Measurements from ENCODE around the gene IFT20.

Gene IFT20

DNA sequence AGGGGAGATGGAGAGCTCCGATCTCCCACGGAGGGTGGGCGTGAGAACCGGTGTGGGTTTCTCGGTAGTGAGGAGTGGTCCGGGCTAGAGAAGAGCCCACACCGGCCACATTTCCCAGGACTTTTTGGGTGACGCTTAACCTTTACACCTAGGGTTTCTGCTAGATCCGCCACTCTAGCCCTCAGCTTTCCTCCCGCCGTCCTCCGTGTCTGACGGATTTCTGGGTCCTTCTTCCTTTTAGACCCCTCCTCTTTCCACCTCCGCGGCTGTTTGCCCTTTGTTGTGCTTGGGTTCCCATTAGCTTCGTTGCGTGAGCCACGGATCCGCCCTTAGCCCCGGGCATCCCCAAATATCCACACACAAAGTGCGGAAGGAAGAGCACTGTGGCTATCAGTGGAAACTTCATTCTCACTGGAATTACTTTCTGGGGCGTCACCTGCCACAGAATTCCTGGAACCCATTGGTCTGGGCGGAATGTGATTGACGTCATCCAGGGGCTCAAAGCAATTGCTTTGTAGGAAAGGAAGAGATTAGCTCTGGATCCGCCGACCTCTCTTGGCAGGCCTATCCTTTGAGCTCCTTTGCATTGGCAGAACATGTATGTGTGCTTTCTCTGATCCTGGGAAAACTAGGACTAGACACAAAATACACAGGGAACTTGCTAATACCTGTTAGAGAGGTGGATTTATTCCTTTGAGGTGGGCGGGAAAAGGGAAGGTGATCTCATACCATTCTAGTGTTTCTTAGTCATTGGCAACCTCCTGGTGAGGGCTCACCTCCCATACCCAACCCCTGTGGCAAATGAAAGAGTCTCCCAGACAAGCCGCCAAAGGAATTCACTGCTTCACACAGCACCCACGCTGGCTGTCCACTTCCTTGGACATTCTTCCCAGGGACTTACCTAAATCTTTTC is 943 bp upstream of the IFT20 start:
- DNase-seq (ENCODE audit: low read depth in 2 of 2), result peak; percentile 59 to 62

DNA sequence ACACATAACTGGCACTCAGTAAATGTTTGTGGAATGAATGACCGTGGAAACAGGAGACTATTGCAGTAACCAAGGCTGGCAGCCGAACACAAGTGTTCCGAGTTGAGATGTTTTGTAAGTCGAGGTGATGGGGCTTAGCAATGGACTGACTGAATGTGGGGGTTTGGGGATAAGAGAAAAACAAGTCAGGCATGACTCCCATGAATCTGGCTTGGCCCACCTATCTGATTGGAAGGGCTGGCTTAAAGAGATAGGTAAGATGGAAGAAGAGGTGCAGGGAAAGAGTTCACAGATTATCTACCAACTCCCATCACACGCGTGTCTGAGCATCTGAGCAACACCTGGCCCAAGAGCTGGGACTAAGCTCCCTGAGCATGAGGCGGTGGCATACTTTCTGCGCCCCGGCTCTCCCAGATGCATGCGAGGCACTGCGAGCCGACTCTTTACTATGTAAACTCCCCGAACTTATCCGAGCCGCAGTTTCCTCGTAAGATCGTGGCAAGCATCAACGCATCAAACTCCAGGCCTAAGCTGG is 539 bp downstream of the IFT20 start:
- no peak for DNase-seq (ENCODE audit: low read depth in 2 of 2)

DNA sequence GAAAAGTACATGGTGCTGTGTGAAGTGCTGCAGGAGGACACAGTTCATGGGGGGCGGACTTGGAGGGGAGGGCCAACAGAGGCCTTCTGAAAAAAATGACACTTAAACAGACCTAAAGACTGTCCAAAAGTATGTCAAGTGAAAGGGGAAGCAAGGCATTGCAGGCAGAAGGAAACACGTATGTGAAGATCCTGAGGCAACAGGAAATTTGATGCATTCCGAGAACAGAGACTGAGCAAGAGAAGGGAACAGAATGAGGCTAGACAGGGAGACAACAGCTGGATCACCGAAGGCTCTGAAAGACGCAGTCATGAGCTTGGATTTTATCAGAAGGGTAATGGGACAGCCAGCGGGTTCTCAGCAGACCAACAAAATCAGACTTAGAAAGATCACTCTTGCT is 1.1 kb downstream of the IFT20 start:
- DNase-seq (ENCODE audit: low read depth in 2 of 2), result no peak

DNA sequence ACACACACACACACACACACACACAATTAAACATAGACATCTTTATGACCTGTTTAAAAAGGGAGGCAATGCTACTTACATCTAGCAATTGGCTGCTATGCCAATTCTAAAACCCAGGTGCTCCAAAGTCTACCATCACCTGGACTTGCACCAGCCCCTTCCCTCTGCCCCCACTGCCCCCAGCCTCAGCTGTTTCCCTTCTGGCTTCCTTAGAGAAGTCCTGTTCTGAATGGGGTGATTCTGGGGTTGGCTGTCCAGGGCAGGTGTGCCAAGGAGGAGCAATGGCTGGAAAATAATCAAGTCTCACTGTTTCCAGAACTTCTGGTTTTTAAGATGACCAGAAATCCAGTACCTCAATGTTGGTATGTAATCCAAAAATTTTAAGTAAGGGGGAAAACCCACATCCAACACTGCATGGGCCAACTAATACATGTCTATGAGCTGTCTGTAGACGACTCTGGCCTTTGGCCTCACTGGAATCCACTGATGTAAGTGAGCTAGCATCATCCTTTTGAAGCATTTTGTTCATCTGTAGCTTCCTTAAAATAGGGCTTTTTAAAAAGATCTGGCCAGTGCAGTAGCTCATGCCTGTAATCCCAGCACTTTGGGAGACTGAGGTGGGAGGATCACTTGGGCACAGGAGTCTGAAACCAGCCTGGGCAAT is 2.1 kb downstream of the IFT20 start:
- DNase-seq (ENCODE audit: low read depth in 2 of 2), result no peak

DNA sequence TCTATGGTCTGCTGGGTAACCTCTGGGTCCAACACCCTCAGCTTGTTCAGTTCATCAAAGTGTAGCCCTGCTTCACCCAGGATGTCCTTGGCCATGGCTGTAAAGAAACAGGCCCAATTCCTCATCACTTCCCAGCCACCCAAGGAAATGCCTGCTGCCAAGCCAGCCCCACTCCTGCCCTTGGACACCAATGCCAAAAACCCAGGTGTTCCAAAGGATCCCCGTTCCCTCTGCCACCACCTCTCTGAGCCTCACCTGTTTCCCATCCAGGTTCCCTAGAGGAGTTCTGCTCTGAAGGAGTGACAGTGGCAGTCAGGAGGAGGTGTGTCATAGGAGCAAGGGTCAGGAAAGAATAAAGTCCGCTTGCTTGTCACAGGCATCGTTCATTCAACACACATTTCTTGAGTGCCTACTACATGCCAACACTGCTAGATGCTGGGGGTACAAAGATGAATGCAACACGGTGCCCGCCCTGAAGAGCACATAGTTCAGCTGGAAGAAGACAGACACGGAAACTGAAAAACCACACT is 3.3 kb downstream of the IFT20 start:
- no peak for DNase-seq (ENCODE audit: low read depth in 2 of 2)

DNA sequence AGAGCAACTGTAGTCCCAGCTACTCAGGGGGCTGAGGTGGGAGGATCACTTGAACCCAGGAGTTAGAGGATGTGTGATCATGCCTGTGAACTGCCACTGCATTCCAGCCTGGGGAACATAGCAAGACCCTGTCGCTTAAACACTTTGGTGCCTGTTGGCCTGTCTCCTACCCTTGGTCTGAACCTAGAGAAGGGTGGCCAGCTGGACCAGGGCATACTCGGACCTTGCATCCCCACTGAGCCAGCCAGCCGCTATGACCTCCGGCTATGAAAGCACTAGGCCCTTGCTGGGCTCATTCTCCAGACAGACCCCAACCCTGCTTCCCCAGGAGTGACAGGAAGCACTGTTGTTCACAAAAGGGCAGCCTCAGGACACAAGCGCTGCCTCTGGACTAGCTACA is 4.6 kb downstream of the IFT20 start:
- no peak for DNase-seq (ENCODE audit: low read depth in 2 of 2)

DNA sequence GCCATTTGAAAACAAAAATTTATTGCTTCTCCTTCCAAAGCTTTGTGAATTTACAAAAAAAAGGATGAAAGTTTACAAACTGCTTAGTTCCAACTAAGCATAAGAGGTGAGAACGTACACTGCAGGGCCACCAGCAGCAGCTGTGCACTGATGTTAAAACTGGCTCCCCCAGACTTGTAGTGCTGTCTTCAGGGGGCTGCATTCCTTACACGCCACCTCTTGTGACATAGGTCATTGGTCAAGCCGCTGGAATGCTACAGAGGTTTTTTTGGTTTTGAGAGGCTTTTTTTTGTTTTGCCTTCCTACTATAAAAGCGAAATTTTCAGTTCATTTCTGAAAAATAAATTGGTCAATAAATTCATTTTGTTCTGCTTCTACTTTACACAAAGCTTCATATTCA is 6.9 kb downstream of the IFT20 start:
- no peak for DNase-seq (ENCODE audit: low read depth in 2 of 2)

DNA sequence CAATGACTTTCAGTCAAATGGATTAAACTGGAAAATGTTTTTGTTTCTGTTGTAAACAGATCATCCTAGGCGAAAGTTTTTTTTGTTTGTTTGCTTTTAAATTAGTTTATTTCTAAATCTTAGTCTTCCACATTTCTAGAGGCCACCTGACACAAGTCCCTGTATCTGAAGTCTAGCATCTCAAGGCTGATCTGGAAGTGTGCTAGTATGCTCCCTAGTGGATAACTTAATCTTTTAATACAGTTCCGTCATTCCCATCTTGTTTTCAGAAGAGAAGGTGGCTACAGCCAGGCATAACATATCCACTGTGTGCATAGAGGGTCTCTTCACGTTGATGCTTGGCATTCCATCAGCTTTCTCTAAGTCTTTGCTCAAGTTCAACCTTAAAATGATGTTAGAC is 7.6 kb downstream of the IFT20 start:
- no peak for DNase-seq (ENCODE audit: low read depth in 2 of 2)

DNA sequence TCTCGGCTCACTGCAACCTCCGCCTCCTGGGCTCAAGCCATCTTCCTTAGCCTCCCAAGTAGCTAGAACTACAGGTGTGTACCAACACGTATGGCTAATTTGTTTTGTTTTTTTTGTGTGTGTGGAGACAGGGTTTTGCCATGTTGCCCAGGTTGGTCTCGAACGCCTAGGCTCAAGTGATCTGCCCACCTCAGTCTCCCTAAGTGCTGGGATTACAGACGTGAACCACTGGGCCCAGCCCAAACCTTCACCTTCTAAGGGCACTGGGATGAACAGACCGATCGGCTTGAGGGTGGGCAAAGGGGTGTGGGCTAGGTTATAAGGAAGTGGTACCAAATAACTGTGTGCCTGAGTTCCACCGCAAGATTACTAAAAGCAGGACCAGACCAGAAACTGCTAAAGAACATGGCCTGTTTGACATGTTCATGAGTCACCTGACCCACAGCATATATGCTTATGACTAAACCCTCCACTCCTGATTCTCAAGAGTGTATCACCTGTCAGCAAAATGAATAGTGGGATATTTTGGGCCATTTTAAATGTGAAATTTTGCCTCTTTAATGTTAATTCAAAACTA is 8.2 kb downstream of the IFT20 start:
- DNase-seq (ENCODE audit: low read depth in 2 of 2), result no peak

DNA sequence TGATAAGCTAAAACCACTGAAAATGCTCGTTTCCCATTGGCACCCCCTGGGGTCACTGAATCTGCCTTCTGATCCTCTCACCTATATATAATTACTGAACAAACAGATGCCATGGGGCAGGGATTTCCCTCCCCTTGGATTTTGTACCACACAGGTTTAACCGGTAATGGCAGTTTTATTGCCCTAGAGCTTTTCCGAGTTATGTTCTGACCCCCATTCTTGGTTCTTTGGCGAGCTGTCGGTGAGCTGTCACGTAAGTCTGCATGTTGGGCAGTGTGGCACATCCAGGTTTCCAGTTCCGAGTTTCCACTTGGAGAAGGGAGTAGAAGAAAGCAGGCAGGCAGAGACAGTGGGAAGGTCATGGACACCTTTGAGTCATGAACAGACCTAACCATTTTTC is 9.2 kb downstream of the IFT20 start:
- DNase-seq (ENCODE audit: low read depth in 2 of 2), result no peak

DNA sequence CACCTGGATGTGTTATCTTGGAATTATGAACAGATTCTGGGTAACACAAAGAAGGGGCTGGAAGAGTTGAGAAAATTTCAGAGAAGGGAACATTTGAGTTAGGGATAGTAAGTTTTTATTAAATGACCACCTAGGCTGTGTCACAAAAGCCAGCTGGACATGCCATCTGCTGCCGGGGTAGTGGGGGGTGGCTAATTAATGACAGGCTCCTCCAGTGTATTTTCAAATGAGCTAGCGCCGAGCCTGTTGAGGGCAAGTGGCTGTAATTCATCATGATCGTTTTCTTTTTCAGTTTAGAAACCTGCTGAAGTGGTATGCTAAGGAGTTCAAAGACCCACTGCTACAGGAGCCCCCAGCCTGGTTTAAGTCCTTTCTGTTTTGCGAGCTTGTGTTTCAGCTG is 10.1 kb downstream of the IFT20 start:
- DNase-seq (ENCODE audit: low read depth in 2 of 2), result no peak

DNA sequence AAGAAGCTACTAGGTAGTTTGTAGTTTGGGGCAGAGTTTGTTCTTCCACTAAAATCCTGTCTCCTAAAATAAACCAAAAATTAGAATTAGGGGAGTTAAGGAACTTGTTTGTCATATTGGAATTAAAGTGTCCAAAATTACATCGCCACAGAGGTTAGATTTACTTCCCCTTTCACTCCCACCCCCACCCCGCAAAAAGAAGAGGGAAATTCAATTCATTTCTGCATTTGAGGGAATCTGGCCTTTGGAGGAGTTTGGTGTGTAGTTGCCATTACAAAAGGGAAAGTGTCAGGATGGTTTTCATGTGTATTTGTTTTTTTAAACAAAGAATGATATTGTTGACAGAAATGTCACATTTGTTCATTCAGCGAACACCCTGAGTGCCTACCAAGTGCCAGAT is 10.5 kb downstream of the IFT20 start:
- no peak for DNase-seq (ENCODE audit: low read depth in 2 of 2)

DNA sequence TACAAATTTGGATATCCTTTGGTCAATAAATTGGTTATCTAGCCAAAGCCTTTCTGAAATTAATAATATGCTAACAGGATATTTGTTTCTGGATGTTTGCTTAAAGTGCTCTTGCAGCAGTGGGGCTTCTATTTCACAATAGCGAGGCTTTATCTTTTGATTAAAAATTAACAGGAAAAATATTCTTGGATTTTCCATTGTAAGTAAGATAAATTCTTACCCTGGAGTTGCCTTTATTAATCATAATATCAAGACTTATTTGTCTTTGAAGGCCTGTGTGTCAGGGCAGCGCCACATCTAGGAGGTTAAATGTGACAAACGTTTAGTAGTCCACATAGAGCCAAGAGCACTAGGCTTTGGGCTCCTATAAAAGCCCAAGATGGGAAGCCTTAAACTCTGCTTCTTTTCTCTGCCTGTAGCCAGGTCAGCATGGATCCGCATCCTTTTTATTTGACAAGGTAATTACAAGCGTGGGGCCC is 11.0 kb downstream of the IFT20 start:
- DNase-seq (ENCODE audit: low read depth in 2 of 2), result no peak

DNA sequence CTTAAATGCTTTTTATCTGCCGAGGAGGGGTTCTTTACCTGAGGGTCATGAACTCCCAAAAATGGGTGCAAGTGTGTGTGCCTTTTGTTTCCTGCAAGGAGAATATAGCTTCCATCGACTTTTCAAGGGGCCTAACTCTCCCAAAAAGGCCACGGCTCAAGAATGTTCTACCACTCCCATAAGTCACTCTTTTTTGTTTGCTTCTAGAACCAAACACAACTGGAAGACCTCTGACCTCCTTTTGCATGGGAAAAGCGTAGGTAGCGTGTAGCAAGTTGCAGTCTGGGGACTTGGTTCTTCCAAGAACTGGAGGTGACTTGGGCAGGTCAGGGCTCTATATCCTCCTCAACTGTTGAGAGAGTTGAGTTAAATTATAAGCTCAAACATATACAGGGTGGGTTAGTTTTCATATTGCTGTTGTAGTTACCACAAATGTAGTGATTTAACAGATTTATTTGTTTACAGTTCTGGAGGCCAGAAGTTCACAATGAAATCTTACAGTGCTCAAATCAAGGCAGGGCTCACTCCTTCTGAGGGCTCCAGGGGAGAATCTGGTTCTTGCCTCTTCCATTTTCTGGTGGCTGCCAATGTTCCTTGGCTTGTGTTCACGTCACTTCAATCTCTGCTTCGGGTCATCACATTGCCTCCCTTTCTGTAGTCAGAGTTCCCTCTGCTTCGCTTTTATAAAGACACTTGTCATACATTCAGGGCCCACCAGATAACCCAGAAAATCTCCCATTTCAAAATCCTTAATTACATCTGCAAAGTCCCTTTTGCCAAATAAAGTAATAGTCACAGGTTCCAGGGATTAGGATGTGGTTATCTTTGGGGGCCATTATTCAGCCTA is 14.8 kb downstream of the IFT20 start:
- DNase-seq (ENCODE audit: low read depth in 2 of 2), result no peak

DNA sequence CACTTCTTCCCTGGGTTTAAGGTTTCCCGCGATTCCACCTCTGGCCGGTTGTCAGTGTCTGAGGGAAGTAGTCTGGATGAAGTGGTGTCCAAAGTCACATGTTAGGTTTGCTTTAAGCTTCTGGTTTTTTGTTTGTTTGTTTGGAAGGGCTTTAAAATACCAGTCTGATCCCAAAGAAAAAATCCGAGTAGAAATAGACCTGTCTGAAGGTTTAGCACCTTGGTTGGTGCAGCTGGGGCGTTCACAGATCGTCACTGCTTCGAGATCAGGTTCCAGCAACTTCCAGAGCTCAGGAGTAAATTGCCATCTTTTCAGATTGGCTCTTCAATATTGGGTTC is 15.7 kb downstream of the IFT20 start:
- no peak for DNase-seq (ENCODE audit: low read depth in 2 of 2)

DNA sequence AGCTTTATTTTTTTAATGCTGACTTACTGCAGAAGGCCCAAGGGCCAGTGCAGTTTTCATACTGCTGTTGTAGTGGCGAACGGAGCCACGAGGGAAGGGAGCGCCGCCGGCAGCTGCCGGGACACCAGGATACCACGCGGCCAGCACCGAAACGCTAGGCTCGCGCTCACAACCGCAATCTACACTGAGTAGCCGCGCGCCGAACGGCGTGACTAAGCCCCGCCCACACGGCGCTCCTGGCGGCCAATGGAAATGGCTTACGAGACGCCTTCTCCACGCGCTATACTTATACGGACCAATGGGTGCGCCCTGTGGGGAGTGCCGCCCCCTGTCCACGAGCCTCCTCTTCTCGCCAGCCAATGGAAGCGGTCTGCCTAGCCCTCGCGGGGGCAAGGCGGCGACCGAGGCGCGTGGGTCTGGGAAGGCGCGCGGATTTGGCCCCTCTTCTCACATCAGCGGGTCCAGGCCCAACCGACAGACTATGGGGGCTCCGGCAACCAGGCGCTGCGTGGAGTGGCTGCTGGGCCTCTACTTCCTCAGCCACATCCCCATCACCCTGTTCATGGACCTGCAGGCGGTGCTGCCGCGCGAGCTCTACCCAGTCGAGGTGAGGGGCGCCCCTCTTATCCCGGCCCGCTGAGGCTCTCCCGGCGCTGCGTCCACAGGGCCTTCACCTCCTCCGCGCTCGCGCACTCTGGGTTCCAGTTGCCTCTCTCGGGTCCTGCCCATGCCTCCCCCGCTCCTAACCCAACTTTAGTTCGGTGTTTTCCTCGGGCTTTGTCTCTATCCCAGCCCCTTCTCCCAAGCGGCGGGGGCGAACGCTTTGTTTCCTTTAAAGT is 16.3 kb downstream of the IFT20 start, which contains the start of gene TMEM97:
TSS of gene TMEM97 (plus strand) at position 442 of the 839 bp plus-strand sequence. CDS start at position 482, 40 bp downstream.
- DNase-seq (ENCODE audit: low read depth in 2 of 2), result peak; percentile 87 to 88

DNA sequence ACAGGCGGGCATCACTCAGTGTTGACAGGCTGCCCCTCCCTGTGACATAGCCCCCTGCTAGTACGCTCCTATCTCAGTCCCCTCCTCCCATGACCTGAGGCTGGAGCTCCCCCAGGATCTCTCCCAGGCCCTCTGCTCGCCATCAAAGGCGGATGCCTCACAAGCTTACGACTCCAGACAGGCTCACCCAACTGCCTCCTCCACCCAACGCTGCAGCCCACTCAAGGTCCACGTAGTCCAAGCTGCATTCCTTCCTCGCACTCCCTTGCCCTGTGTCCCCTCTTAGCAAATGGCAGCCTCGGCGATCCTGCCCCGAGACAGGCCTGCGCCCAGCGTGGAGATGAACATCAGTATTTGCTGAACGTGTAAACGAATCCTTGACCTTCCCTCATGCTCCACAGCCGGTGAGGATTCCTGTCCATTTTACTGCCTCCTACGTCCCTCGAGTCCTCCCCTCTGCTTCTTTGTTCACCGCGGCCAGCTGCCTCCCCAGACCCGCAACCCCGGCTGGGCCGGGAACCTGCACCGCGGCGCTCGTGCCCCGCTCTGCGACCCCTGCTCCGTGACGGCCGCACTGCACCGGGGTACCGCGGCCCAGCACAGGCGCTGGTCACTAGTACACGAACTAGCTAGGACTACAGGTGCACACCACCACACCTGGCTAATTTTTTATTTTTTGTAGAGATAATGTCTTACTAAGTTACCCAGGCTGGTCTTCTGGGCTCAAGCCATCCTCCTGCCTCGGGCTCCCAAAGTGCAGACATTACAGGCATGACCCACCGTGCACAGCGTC is 17.1 kb downstream of the IFT20 start:
- DNase-seq (ENCODE audit: low read depth in 2 of 2), result no peak

DNA sequence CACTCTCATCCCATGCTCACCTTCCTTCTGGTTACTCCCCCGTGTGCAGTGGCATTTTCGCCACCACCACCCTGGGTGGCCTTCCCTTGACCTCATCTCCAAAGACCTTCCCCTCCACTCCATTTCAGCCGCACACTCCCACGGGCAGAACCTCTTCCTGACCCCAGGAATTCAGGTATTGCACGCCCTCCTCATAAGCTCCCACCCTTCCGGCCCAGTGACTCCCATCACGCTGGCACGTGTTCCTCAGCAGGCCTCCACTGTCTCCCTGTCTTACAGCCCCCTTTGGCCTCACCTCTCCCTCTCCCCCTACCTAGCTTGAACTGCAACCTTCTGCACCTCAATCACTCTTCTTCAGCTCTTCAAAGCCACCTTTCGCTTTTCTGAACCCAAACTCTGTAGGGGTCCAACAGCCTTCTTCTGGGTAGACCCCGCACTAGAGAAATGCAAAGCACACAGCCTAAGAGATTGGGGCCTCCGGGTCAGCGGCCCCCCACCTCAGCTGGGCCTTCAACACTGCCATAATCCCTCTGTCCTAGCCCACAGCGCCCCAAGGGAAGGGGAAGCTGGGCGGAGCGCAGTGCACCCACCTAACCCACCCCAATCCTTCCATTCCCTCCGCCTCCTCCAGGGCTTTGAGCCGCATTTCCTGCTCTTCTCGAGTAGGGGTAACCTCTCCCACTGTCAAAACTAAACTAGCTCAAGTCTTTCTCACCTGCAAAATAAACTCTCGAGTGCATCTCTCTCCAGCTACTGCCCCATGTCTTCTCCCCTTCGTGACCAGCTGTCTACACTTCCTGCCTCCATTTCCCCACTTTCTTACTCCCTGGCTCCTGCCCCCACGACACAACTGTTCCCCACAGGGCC is 17.9 kb downstream of the IFT20 start:
- DNase-seq (ENCODE audit: low read depth in 2 of 2), result no peak

Measured in fibroblast of skin of left biceps (primary cell).